H1 (cell line): ENCODE measurements around the gene UTP3. TPM values are rescaled to one million over a fixed set of nuclear protein-coding genes. Genes with fewer than 3 reads are reported as not detected.

Experiments used
- CTCF ChIA-PET: fragments of 300-600 bp; sonication (Branson Sonifier 250); formaldehyde crosslinking; loops from one replicate; lab custom pipeline; 2021; ENCODE audit not compliant: partially characterized antibody; lab: Charles Lee
- POLR2A ChIA-PET: fragments of 300-600 bp; sonication (Branson Sonifier 250); formaldehyde crosslinking; loops from one replicate; lab custom pipeline; 2021; ENCODE audit warnings: inconsistent platforms; ENCODE audit not compliant: partially characterized antibody; lab: Charles Lee
- DNase-seq, 2 experiments: peaks; one replicate each; pipeline versions ENCODE4 v3.0.0 to v3.0.0-alpha.2; 2010 to 2022; ENCODE audit warnings: low spot score in 2 of 2, low read depth in 1 of 2, mixed read lengths in 1 of 2
- FAIRE-seq: peaks from 2 replicates; lab custom pipeline; 2011; peaks lifted over from hg19 to GRCh38; lab: Jason Lieb, UNC
- H2AFZ ChIP-seq: 2 replicates; pipeline ENCODE4 v1.8.1; 2012; ENCODE audit warnings: low read length, inconsistent platforms
- H2AK5ac ChIP-seq: 2 replicates; pipeline ENCODE4 v1.6.1; 2013; ENCODE audit warnings: low read depth, low read length
- H2BK120ac ChIP-seq: replicated peaks from 2 replicates; pipeline ENCODE3; 2013; ENCODE audit warnings: low read depth, low read length, inconsistent platforms
- H2BK12ac ChIP-seq: 2 replicates; pipeline ENCODE4 v1.6.1; 2013; ENCODE audit warnings: low read depth, low read length
- H2BK15ac ChIP-seq: 2 replicates; pipeline ENCODE4 v1.6.1; 2013; ENCODE audit warnings: low read length
- H2BK20ac ChIP-seq: 2 replicates; pipeline ENCODE4 v1.6.1; 2013; ENCODE audit warnings: low read length
- H2BK5ac ChIP-seq: 2 replicates; pipeline ENCODE4 v1.6.1; 2013; ENCODE audit warnings: low read depth, low read length
- H3K14ac ChIP-seq: 2 replicates; pipeline ENCODE4 v1.6.1; 2013; ENCODE audit warnings: inconsistent platforms; ENCODE audit not compliant: insufficient read length
- H3K18ac ChIP-seq: 2 replicates; pipeline ENCODE4 v1.6.1; 2013; ENCODE audit warnings: low read length; ENCODE audit errors: extremely low read depth
- H3K23ac ChIP-seq: 2 replicates; pipeline ENCODE4 v1.6.1; 2013; ENCODE audit warnings: inconsistent platforms; ENCODE audit not compliant: insufficient read length
- H3K23me2 ChIP-seq: 2 replicates; pipeline ENCODE4 v1.6.1; 2013; ENCODE audit warnings: low read depth, low read length
- H3K27ac ChIP-seq: 2 replicates; pipeline ENCODE4 v1.6.1; 2011; ENCODE audit warnings: low read depth, low read length, inconsistent platforms
- H3K27me3 ChIP-seq, 4 experiments: replicated peaks in 1 of 4; 1 replicate in 1 of 4; 2 replicates in 3 of 4; pipeline versions ENCODE4 v1.6.1 to v1.8.1; 2011 to 2013; ENCODE audit warnings: low read length in 3 of 4, mild to moderate bottlenecking in 3 of 4, inconsistent platforms in 2 of 4, mixed read lengths in 2 of 4, moderate library complexity in 1 of 4; ENCODE audit not compliant: control insufficient read depth in 3 of 4, insufficient read depth in 3 of 4; ENCODE audit errors: extremely low read depth in 1 of 4
- H3K36me3 ChIP-seq, 4 experiments: 2 replicates each; pipeline versions ENCODE4 v1.6.1 to v1.8.1; 2011 to 2013; ENCODE audit warnings: mild to moderate bottlenecking in 4 of 4, low read length in 3 of 4, moderate library complexity in 2 of 4, control low read depth in 1 of 4, inconsistent platforms in 1 of 4; ENCODE audit not compliant: insufficient read depth in 4 of 4, control insufficient read depth in 2 of 4
- H3K4ac ChIP-seq: replicated peaks from 2 replicates; pipeline ENCODE3; 2013; ENCODE audit warnings: low read length, low read depth, mixed read lengths, inconsistent platforms; ENCODE audit not compliant: insufficient read length
- H3K4me1 ChIP-seq, 4 experiments: replicated peaks in 1 of 4; 1 replicate in 1 of 4; 2 replicates in 3 of 4; pipeline versions ENCODE4 v1.6.1 to v1.8.1; 2011 to 2013; ENCODE audit warnings: low read length in 3 of 4, inconsistent platforms in 2 of 4, mixed read lengths in 1 of 4; ENCODE audit not compliant: insufficient read depth in 4 of 4, control insufficient read depth in 3 of 4
- H3K4me2 ChIP-seq, 2 experiments: 2 replicates each; pipeline versions ENCODE4 v1.6.1 to v1.8.1; 2011 to 2013; ENCODE audit warnings: low read depth in 2 of 2, low read length in 2 of 2, control low read depth in 1 of 2, inconsistent platforms in 1 of 2, mild to moderate bottlenecking in 1 of 2; ENCODE audit not compliant: insufficient read depth in 1 of 2
- H3K4me3 ChIP-seq, 4 experiments: fragments of 200-600, 300-600 bp in 1 of 4; sonication (generic), shearing (Covaris generic), sonication (Bioruptor Twin) in 1 of 4; 2 replicates each; pipeline versions ENCODE4 v1.5.1 to v1.8.1; 2011 to 2016; ENCODE audit warnings: low read length in 4 of 4, low read depth in 3 of 4, control low read depth in 2 of 4, inconsistent platforms in 2 of 4, mild to moderate bottlenecking in 2 of 4, mixed read lengths in 1 of 4, moderate library complexity in 1 of 4; ENCODE audit not compliant: insufficient read depth in 2 of 4; ENCODE audit errors: extremely low read depth in 1 of 4
- H3K56ac ChIP-seq: replicated peaks from 2 replicates; pipeline ENCODE3; 2013; ENCODE audit warnings: low read depth, mild to moderate bottlenecking, mixed read lengths, low read length, inconsistent platforms; ENCODE audit not compliant: insufficient read length
- H3K79me1 ChIP-seq: 2 replicates; pipeline ENCODE4 v1.6.1; 2013; ENCODE audit warnings: low read depth, low read length, control low read depth
- H3K79me2 ChIP-seq, 2 experiments: 2 replicates each; pipeline versions ENCODE4 v1.6.1 to v1.8.1; 2012 to 2013; ENCODE audit warnings: low read length in 2 of 2, mild to moderate bottlenecking in 2 of 2, inconsistent platforms in 1 of 2; ENCODE audit not compliant: insufficient read depth in 2 of 2, control insufficient read depth in 1 of 2
- H3K9ac ChIP-seq, 4 experiments: replicated peaks in 1 of 4; 1 replicate in 1 of 4; 2 replicates in 3 of 4; pipeline versions ENCODE4 v1.6.1 to v1.8.1; 2011 to 2013; ENCODE audit warnings: low read depth in 3 of 4, low read length in 3 of 4, control low read depth in 2 of 4, mild to moderate bottlenecking in 2 of 4, moderate library complexity in 2 of 4, inconsistent platforms in 1 of 4; ENCODE audit errors: extremely low read depth in 1 of 4
- H3K9me3 ChIP-seq, 2 experiments: 2 replicates each; pipeline versions ENCODE4 v1.6.1 to v1.8.1; 2012 to 2013; ENCODE audit warnings: mild to moderate bottlenecking in 2 of 2, moderate library complexity in 2 of 2, control low read depth in 1 of 2, inconsistent platforms in 1 of 2, low read depth in 1 of 2, low read length in 1 of 2, mixed read lengths in 1 of 2; ENCODE audit not compliant: insufficient read depth in 2 of 2
- H4K20me1 ChIP-seq, 2 experiments: replicated peaks in 1 of 2; 2 replicates each; pipeline versions ENCODE3 to v1.8.1; 2011 to 2013; ENCODE audit warnings: inconsistent platforms in 2 of 2, low read length in 2 of 2, mild to moderate bottlenecking in 1 of 2; ENCODE audit not compliant: insufficient read depth in 2 of 2, control insufficient read depth in 1 of 2
- H4K5ac ChIP-seq: 2 replicates; pipeline ENCODE4 v1.6.1; 2013; ENCODE audit warnings: low read length, low read depth, mixed read lengths, inconsistent platforms; ENCODE audit not compliant: insufficient read length
- H4K8ac ChIP-seq: 2 replicates; pipeline ENCODE4 v1.8.0; 2013; ENCODE audit warnings: mild to moderate bottlenecking, moderate library complexity, low read length, inconsistent platforms; ENCODE audit not compliant: insufficient read depth; ENCODE audit errors: extremely low read depth
- H4K91ac ChIP-seq: replicated peaks from 2 replicates; pipeline ENCODE3; 2013; ENCODE audit warnings: low read length, mixed read lengths, inconsistent platforms; ENCODE audit not compliant: insufficient read length
- ATF3 ChIP-seq: IDR thresholded peaks from 2 replicates; pipeline ENCODE4 v1.6.1; 2011; ENCODE audit warnings: low read depth, mild to moderate bottlenecking, low read length; ENCODE audit not compliant: insufficient read depth
- CHD2 ChIP-seq: IDR thresholded peaks from 2 replicates; pipeline ENCODE4 v1.6.1; 2012; ENCODE audit warnings: low read length, improper control_type of control experiment
- CTBP2 ChIP-seq: IDR thresholded peaks from 2 replicates; pipeline ENCODE4 v1.7.0; 2011; ENCODE audit warnings: borderline replicate concordance, mild to moderate bottlenecking, moderate library complexity, mixed read lengths, low read length; ENCODE audit not compliant: insufficient read depth, insufficient read length
- SP2 ChIP-seq: IDR thresholded peaks from 2 replicates; pipeline ENCODE4 v1.6.1; 2012; ENCODE audit warnings: mild to moderate bottlenecking, low read length, inconsistent platforms
- polyA plus RNA-seq, 7 experiments: library from polyadenylated mRNA; depleted of rRNA in 3 of 7; stranded (reverse) in 5 of 7; unstranded in 2 of 7; fragments of >200 nt in 5 of 7; fragments of 200-250 nt in 2 of 7; gene quantifications; 1 replicate in 5 of 7; 2 replicates in 1 of 7; 4 replicates in 1 of 7; pipeline versions ENCODE4 v1.2.1 to v1.2.3, GENCODE V29; 2011 to 2013; ENCODE audit warnings: missing spikeins in 2 of 7, mixed read lengths in 2 of 7
- total RNA-seq: library from RNA; stranded (reverse); fragmentation: NEBNext Ultra II Directional; extraction: Animal tissue kit (Norgen Biotek cat#: 25700); gene quantifications from 2 replicates; pipeline ENCODE4 v1.2.1, GENCODE V29; 2021

The UTP3 gene
- total and polyA plus RNA-seq, 2 of the 8 experiments (the other 6 are each of a cell fraction or from before 2014, with no cell fraction given), result 11.2 to 51.3 TPM

GRCh38 chr4:70680934-70681333, 7.4 kb upstream of the UTP3 start (continued):
- no peak for TF ChIP-seq CTBP2

GRCh38 chr4:70681704-70682103, 6.6 kb upstream of the UTP3 start:
- H3K9me3 ChIP-seq, result no peaks in the 10 kb centered on the region
- H3K4ac ChIP-seq, result no peak overlapping the region
- ChIA-PET POLR2A (no interaction called here), CTCF (no interaction called here)
- H3K4me2 ChIP-seq, result no peak overlapping the region
- no peaks in the 10 kb centered on the region for H3K79me1 ChIP-seq
- no peak overlapping the region for H4K8ac ChIP-seq
- H3K18ac ChIP-seq, result no peak overlapping the region
- no peak overlapping the region for H2AFZ ChIP-seq
- no peak overlapping the region for H2BK12ac ChIP-seq
- no peak overlapping the region for H3K9ac ChIP-seq
- H2BK15ac ChIP-seq, result no peak overlapping the region
- no peak overlapping the region for H4K91ac ChIP-seq
- H3K14ac ChIP-seq, result no peak overlapping the region
- FAIRE-seq (no peak), DNase-seq (no peak)
- H2AK5ac ChIP-seq, result no peak overlapping the region
- H4K5ac ChIP-seq, result no peak overlapping the region
- no peaks in the 10 kb centered on the region for H3K79me2 ChIP-seq
- no peak overlapping the region for H3K23ac ChIP-seq
- no peak overlapping the region for H3K4me3 ChIP-seq
- H3K4me1 ChIP-seq, result no peaks in the 10 kb centered on the region
- no peak overlapping the region for H2BK20ac ChIP-seq
- H3K23me2 ChIP-seq, result no peaks in the 10 kb centered on the region
- no peak overlapping the region for H3K56ac ChIP-seq
- H3K36me3 ChIP-seq, result no peaks in the 10 kb centered on the region
- no peaks in the 10 kb centered on the region for H4K20me1 ChIP-seq
- TF ChIP-seq CHD2 (no peak), ATF3 (no peak), SP2 (no peak)
- no peak overlapping the region for H2BK120ac ChIP-seq
- no peak overlapping the region for H3K27ac ChIP-seq
- H3K27me3 ChIP-seq, result no peaks in the 10 kb centered on the region
- H2BK5ac ChIP-seq, result no peak overlapping the region
